ENCODE results near the gene RRP36.

GRCh38 chr6:43032326-43032725 is 10.9 kb downstream of the RRP36 start:
- no peak for TF ChIP-seq CTCF (IDR thresholded peaks at IDR 0.05; ENCODE audit: low read depth, low read length, poor library complexity, severe bottlenecking)
- TF ChIP-seq EZH2phosphoT487 (IDR thresholded peaks at IDR 0.05; ENCODE audit: borderline replicate concordance, low read length): no peak

All from DOHH2 (cell line).